Germinal center (tissue), 1 donor: ENCODE results near the gene ZGLP1.

Experiments used
- DNase-seq: peaks from one replicate; pipeline ENCODE4 v3.0.0; 2012; ENCODE audit warnings: mixed read lengths, low spot score

The ZGLP1 gene

GRCh38 chr19:10277795-10278589 is 31.6 kb downstream of the ZGLP1 start:
- DNase-seq = no peak

- DNase-seq = no peak
These were observed 35.0 kb downstream of the ZGLP1 start for GRCh38 chr19:10274589-10274988.

- DNase-seq = peak; percentile 68
These were observed 38.0 kb downstream of the ZGLP1 start for GRCh38 chr19:10271543-10272086.

GRCh38 chr19:10270616-10271394 is 38.8 kb downstream of the ZGLP1 start, which contains the start of gene ICAM1:
Gene ICAM1 (plus strand): TSS chr19:10271120. CDS start chr19:10271160, 40 bp downstream.
- DNase-seq = peak; percentile 82

- peak; percentile 68 for DNase-seq
These were observed 39.4 kb downstream of the ZGLP1 start for GRCh38 chr19:10270180-10270615.

- peak; percentile 80 for DNase-seq
These were observed 40.1 kb downstream of the ZGLP1 start for GRCh38 chr19:10269333-10270179.

- no peak for DNase-seq
These were observed 41.5 kb downstream of the ZGLP1 start for GRCh38 chr19:10268071-10268470.

- DNase-seq = no peak
These were observed 42.9 kb downstream of the ZGLP1 start for GRCh38 chr19:10266706-10267105.

GRCh38 chr19:10262771-10263170 is 46.8 kb downstream of the ZGLP1 start:
- DNase-seq = no peak

- no peak for DNase-seq
These were observed 49.5 kb downstream of the ZGLP1 start for GRCh38 chr19:10260141-10260584.

GRCh38 chr19:10259162-10259905 is 50.3 kb downstream of the ZGLP1 start:
- peak; percentile 57 for DNase-seq

GRCh38 chr19:10258080-10258710 is 51.4 kb downstream of the ZGLP1 start:
- DNase-seq = no peak

- DNase-seq = no peak
These were observed 52.5 kb downstream of the ZGLP1 start for GRCh38 chr19:10256970-10257615.

- DNase-seq = no peak
These were observed 53.1 kb downstream of the ZGLP1 start for GRCh38 chr19:10256551-10256950.

GRCh38 chr19:10255358-10255757 is 54.3 kb downstream of the ZGLP1 start:
- no peak for DNase-seq
